H1 (cell line): ENCODE measurements around the gene FSIP1.

Source experiments
- EZH2 ChIP-seq: fragments of 200-600 bp; sonication (generic); IDR thresholded peaks from 2 replicates; pipeline ENCODE4 v1.7.1; 2012; ENCODE audit warnings: low read depth, mild to moderate bottlenecking, moderate library complexity, low read length, inconsistent platforms; ENCODE audit not compliant: severe bottlenecking
- FOSL1 ChIP-seq: IDR thresholded peaks from 2 replicates; pipeline ENCODE4 v1.6.1; 2011; ENCODE audit warnings: mild to moderate bottlenecking, low read depth, low read length, moderate library complexity; ENCODE audit not compliant: insufficient read depth
- GTF2F1 ChIP-seq: IDR thresholded peaks from 2 replicates; pipeline ENCODE4 v1.6.1; 2012; ENCODE audit warnings: low read depth, low read length, improper control_type of control experiment, borderline replicate concordance
- POLR2A ChIP-seq, 2 experiments: IDR thresholded peaks; 1 replicate in 1 of 2; 2 replicates in 1 of 2; pipeline ENCODE4 v1.6.1; 2011; ENCODE audit warnings: low read depth in 2 of 2, low read length in 2 of 2, mild to moderate bottlenecking in 2 of 2; ENCODE audit errors: control extremely low read depth in 1 of 2
- SIN3A ChIP-seq, 2 experiments: IDR thresholded peaks in 1 of 2; conservative IDR thresholded peaks in 1 of 2; 2 replicates each; pipeline ENCODE4 v1.6.1; 2011 to 2012; ENCODE audit warnings: low read length in 2 of 2, improper control_type of control experiment in 1 of 2, low read depth in 1 of 2, mild to moderate bottlenecking in 1 of 2
- SP1 ChIP-seq: IDR thresholded peaks from 2 replicates; pipeline ENCODE4 v1.6.1; 2011; ENCODE audit warnings: low read depth, low read length
- TF ChIP-seq, protein P1 (sequence below), 3 experiments: IDR thresholded peaks; 1 replicate in 2 of 3; 2 replicates in 1 of 3; pipeline versions ENCODE4 v1.5.1 to v1.6.1; 2011; ENCODE audit warnings: low read length in 3 of 3, mild to moderate bottlenecking in 3 of 3, inconsistent platforms in 2 of 3, low read depth in 1 of 3, moderate library complexity in 1 of 3; ENCODE audit not compliant: insufficient read depth in 1 of 3; ENCODE audit errors: control extremely low read depth in 1 of 3

DNA sequence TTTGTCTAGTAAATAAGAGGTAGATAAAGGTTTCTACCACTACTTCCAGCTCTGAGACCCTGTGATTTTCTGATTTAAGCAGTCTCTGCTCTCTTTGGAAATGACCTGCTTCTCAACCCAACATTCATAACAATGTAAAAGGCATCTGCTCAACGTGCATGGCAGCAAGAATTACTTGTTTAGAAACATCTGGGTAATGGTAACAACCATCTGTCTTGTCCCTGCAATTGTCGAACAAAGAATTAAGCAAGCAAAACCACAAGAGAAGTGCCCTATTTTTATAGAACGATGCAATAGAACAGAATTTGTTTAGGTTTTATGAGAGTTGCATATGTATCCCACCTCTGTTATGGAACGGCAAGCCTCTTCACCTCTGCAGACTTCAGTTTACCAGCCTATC lies 7.1 kb upstream of the FSIP1 start:
- no peak for TF ChIP-seq SIN3A (conservative IDR thresholded peaks at IDR 0.05 in 1 of 2, IDR thresholded peaks at IDR 0.05 in 1 of 2; ENCODE audit: low read depth in 1 of 2, low read length in 2 of 2)
- TF ChIP-seq POLR2A (IDR thresholded peaks at IDR 0.05; ENCODE audit: control extremely low read depth in 1 of 2, low read depth in 2 of 2, low read length in 2 of 2), result no peak
- no peak for TF ChIP-seq FOSL1
- TF ChIP-seq, protein P1, sequence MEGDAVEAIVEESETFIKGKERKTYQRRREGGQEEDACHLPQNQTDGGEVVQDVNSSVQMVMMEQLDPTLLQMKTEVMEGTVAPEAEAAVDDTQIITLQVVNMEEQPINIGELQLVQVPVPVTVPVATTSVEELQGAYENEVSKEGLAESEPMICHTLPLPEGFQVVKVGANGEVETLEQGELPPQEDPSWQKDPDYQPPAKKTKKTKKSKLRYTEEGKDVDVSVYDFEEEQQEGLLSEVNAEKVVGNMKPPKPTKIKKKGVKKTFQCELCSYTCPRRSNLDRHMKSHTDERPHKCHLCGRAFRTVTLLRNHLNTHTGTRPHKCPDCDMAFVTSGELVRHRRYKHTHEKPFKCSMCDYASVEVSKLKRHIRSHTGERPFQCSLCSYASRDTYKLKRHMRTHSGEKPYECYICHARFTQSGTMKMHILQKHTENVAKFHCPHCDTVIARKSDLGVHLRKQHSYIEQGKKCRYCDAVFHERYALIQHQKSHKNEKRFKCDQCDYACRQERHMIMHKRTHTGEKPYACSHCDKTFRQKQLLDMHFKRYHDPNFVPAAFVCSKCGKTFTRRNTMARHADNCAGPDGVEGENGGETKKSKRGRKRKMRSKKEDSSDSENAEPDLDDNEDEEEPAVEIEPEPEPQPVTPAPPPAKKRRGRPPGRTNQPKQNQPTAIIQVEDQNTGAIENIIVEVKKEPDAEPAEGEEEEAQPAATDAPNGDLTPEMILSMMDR (IDR thresholded peaks at IDR 0.05; ENCODE audit: control extremely low read depth in 1 of 3, insufficient read depth in 1 of 3, low read depth in 1 of 3, low read length in 3 of 3), result no peak
- TF ChIP-seq GTF2F1, result no peak
- TF ChIP-seq EZH2, result no peak
- TF ChIP-seq SP1, result no peak
